CD4-positive, alpha-beta T cell treated with Interleukin-6 for 4 hours (primary cell): ENCODE data around the gene SPATA33.
"Not testable (repeated sequence)": the region's sequence is repeated elsewhere in the genome, so short reads cannot be mapped to it uniquely, and the experiment has no call there.

ENCODE experiments used
- DNase-seq: peaks from one replicate; pipeline ENCODE4 v3.0.0-alpha.2; 2020; ENCODE audit warnings: mixed read lengths

The SPATA33 gene

GRCh38 chr16:89629827-89630610, 27.6 kb upstream of the SPATA33 start:
- no peak for DNase-seq

GRCh38 chr16:89633064-89633631, 24.5 kb upstream of the SPATA33 start:
- DNase-seq = no peak

GRCh38 chr16:89634463-89635385, 22.9 kb upstream of the SPATA33 start:
- DNase-seq = not testable (repeated sequence)

GRCh38 chr16:89636663-89637062, 21.0 kb upstream of the SPATA33 start:
- DNase-seq = no peak

- DNase-seq = no peak
Measured at GRCh38 chr16:89637379-89637778, 20.3 kb upstream of the SPATA33 start.

GRCh38 chr16:89638455-89638854, 19.2 kb upstream of the SPATA33 start:
- DNase-seq = no peak

GRCh38 chr16:89639385-89639784, 18.3 kb upstream of the SPATA33 start:
- DNase-seq = no peak

- DNase-seq = no peak
Measured at GRCh38 chr16:89641458-89642119, 16.0 kb upstream of the SPATA33 start.

GRCh38 chr16:89642574-89642973, 15.1 kb upstream of the SPATA33 start:
- no peak for DNase-seq

GRCh38 chr16:89643769-89644300, 13.8 kb upstream of the SPATA33 start:
- no peak for DNase-seq

GRCh38 chr16:89645122-89645521, 12.5 kb upstream of the SPATA33 start:
- DNase-seq = no peak

- no peak for DNase-seq
Measured at GRCh38 chr16:89646270-89646669, 11.4 kb upstream of the SPATA33 start.

- DNase-seq = no peak
Measured at GRCh38 chr16:89646906-89647305, 10.7 kb upstream of the SPATA33 start.

- no peak for DNase-seq
Measured at GRCh38 chr16:89651584-89651983, 6.1 kb upstream of the SPATA33 start.

- DNase-seq = no peak
Measured at GRCh38 chr16:89653656-89654295, 3.9 kb upstream of the SPATA33 start.

- no peak for DNase-seq
Measured at GRCh38 chr16:89655062-89655643, 2.5 kb upstream of the SPATA33 start.

- no peak for DNase-seq
Measured at GRCh38 chr16:89656435-89657121, 1.1 kb upstream of the SPATA33 start.

- peak; percentile 15 for DNase-seq
Measured at GRCh38 chr16:89658221-89658879, 714 bp downstream of the SPATA33 start.

- DNase-seq = no peak
Measured at GRCh38 chr16:89660146-89660545, 2.5 kb downstream of the SPATA33 start.

- no peak for DNase-seq
Measured at GRCh38 chr16:89661215-89661614, 3.6 kb downstream of the SPATA33 start.

GRCh38 chr16:89664238-89664637, 6.6 kb downstream of the SPATA33 start:
- DNase-seq = not testable (repeated sequence)
